ENCODE results near the gene DBF4B. TPM values are rescaled to one million over a fixed set of nuclear protein-coding genes. Genes with fewer than 3 reads are reported as not detected.

Gene DBF4B
- total RNA-seq, 1 experiment from 2014 or later = 32.9 TPM

- POLR2A ChIA-PET = no interaction called here
- CTCF ChIA-PET = interaction anchor here (0.8 kb wide), 1 partner anchor 164 kb away, joined by 3 read pairs; no protein-coding TSS in a partner anchor
- Mint-ChIP-seq H3K27ac (no peak overlapping the region), H3K27me3 (ENCODE audit: low read depth) (no peaks in the 10 kb centered on the region), H3K4me3 (no peak overlapping the region), H3K4me1 (peaks cover 16% of the 10 kb centered on the region), H3K36me3 (peaks cover 13% of the 10 kb centered on the region), H3K9me3 (no peaks in the 10 kb centered on the region)
- ATAC-seq (no peak), DNase-seq (ENCODE audit: low spot score) (no peak)
- TF ChIP-seq TEAD4 (CRISPR knock-in tag; IDR thresholded peaks at IDR 0.05) = no peak
- no peak for TF ChIP-seq ZNF396 (CRISPR knock-in tag; IDR thresholded peaks at IDR 0.05; ENCODE audit: borderline replicate concordance)
- no peak for TF ChIP-seq CDX4 (CRISPR knock-in tag; IDR thresholded peaks at IDR 0.05; ENCODE audit: borderline replicate concordance)
Observed at GRCh38 chr17:44687756-44688155, 20.7 kb upstream of the DBF4B start.

GRCh38 chr17:44688200-44688599, 20.3 kb upstream of the DBF4B start:
- ATAC-seq (no peak), DNase-seq (ENCODE audit: low spot score) (no peak)
- TF ChIP-seq PRRX2 (CRISPR knock-in tag; IDR thresholded peaks at IDR 0.05) (no peak), ZNF121 (CRISPR knock-in tag; IDR thresholded peaks at IDR 0.05) (peak; percentile 42; the same call in 1 of the 2 replicates)
- Mint-ChIP-seq H3K9me3 (no peaks in the 10 kb centered on the region), H3K27ac (no peak overlapping the region), H3K4me3 (peak overlapping the region; percentile 96), H3K36me3 (peaks cover 8% of the 10 kb centered on the region), H3K4me1 (peaks cover 16% of the 10 kb centered on the region), H3K27me3 (ENCODE audit: low read depth) (no peaks in the 10 kb centered on the region)
- CTCF ChIA-PET = interaction anchor here (0.8 kb wide), 1 partner anchor 165 kb away, joined by 3 read pairs; no protein-coding TSS in a partner anchor
- POLR2A ChIA-PET = no interaction called here

- peak overlapping the region; percentile 96 for H3K27ac Mint-ChIP-seq
Observed at GRCh38 chr17:44688675-44689476, 19.6 kb upstream of the DBF4B start.

More at GRCh38 chr17:44688675-44689476, 19.6 kb upstream of the DBF4B start:
- ChIA-PET CTCF (interaction anchor here (0.8 to 1.4 kb wide), 2 partner anchors 33 to 166 kb away, joined by 3 to 4 read pairs; partner anchors contain the start of gene MEIOC), POLR2A (interaction anchor here (0.6 kb wide), 1 partner anchor 352 kb away, joined by 5 read pairs; no protein-coding TSS in a partner anchor)
- H3K4me1 Mint-ChIP-seq = peaks cover 16% of the 10 kb centered on the region
- TF ChIP-seq CBFB (CRISPR knock-in tag; IDR thresholded peaks at IDR 0.05; ENCODE audit: low read depth) = no peak
- TF ChIP-seq ATF6 (CRISPR knock-in tag; IDR thresholded peaks at IDR 0.05) = no peak
- no peak for TF ChIP-seq FOXP1 (CRISPR knock-in tag; IDR thresholded peaks at IDR 0.05; ENCODE audit: borderline replicate concordance)
- TF ChIP-seq USF1 (CRISPR knock-in tag; IDR thresholded peaks at IDR 0.05) = no peak
- no peak for TF ChIP-seq ZNF121 (CRISPR knock-in tag; IDR thresholded peaks at IDR 0.05)
- TF ChIP-seq ZBTB43 (CRISPR knock-in tag; IDR thresholded peaks at IDR 0.05) = no peak
- peak overlapping the region; percentile 96 for H3K4me3 Mint-ChIP-seq
- ATAC-seq (peak; percentile 20; the same call in 1 of the 2 replicates), DNase-seq (ENCODE audit: low spot score) (no peak)
- H3K27me3 Mint-ChIP-seq (ENCODE audit: low read depth) = no peaks in the 10 kb centered on the region
- H3K36me3 Mint-ChIP-seq = peaks cover 1% of the 10 kb centered on the region
- no peaks in the 10 kb centered on the region for H3K9me3 Mint-ChIP-seq
